Right cardiac atrium (tissue), 5 donors: ENCODE results near the gene TTC38. TPM values are rescaled to one million over a fixed set of nuclear protein-coding genes. Genes with fewer than 3 reads are reported as not detected.

Experiments
- ATAC-seq, 2 donors: fragments of 200-7000 bp; cut with Tn5 transposase; one replicate each; pipeline versions ENCODE4 v1.8.0 to v1.9.1; 2020; ENCODE audit warnings: moderate library complexity in 2 of 2, mild to moderate bottlenecking in 1 of 2
- DNase-seq, 3 donors: peaks; one replicate each; pipeline ENCODE4 v3.0.0-alpha.2; 2020
- H3K27ac ChIP-seq: one replicate; pipeline ENCODE4 v1.5.1; 2013; ENCODE audit warnings: mild to moderate bottlenecking, low read length, control low read depth, moderate library complexity
- H3K27me3 ChIP-seq: one replicate; pipeline ENCODE4 v1.6.1; 2013; ENCODE audit not compliant: control insufficient read depth, insufficient read depth
- H3K4me1 ChIP-seq: one replicate; pipeline ENCODE4 v1.6.1; 2013; ENCODE audit warnings: low read length; ENCODE audit not compliant: control insufficient read depth, insufficient read depth
- H3K4me3 ChIP-seq: one replicate; pipeline ENCODE4 v1.5.1; 2013; ENCODE audit warnings: low read length, control low read depth
- H3K9me3 ChIP-seq: one replicate; pipeline ENCODE4 v1.6.1; 2013; ENCODE audit warnings: low read length; ENCODE audit not compliant: control insufficient read depth
- whole genome bisulfite sequencing: extraction: QIAGEN DNeasy Blood & Tissue Kit; methylation state at CpG from one replicate; pipeline ENCODE4 v1.1.7; 2013; 5-methylcytosine and 5-hydroxymethylcytosine counted together
- intact Hi-C, 4 donors: fragments of 100-400 bp; cut with DNase I; formaldehyde crosslinking; loops; one replicate each; pipeline versions ENCODE4 v1.11.0 to v1.14.0; 2022 to 2023
- polyA plus RNA-seq: library from polyadenylated mRNA; stranded (reverse); fragments of 200-250 nt; gene quantifications from one replicate; pipeline ENCODE4 v1.2.3, GENCODE V29; 2013
- total RNA-seq, 4 donors: library from RNA; stranded (reverse); fragmentation: NEBNext Ultra II Directional; extraction: Animal tissue kit (Norgen Biotek cat#: 25700); gene quantifications; one replicate each; pipeline ENCODE4 v1.2.1, GENCODE V29; 2021
- donor health status: healthy with polysubstance abuse.
- donor health status: DM: no; HTN: yes; CAD: no.
- donor health status: DM: no; HTN: no; CAD: no.
- donor health status: DM: no; HTN: yes; CAD: no; lungs with severe emphysema.
- donor health status: DM: yes; HTN: yes; CAD: no.

TTC38 gene
- total and polyA plus RNA-seq, 5 donors = 16.6 to 30.7 (median 26.7) TPM

GRCh38 chr22:46278656-46279645 is 11.1 kb downstream of the TTC38 start:
- no peaks in the 10 kb centered on the region for H3K27me3 ChIP-seq
- intact Hi-C loops = no loop called here
- H3K27ac ChIP-seq = no peak overlapping the region
- no peak for DNase-seq
- ATAC-seq = no peak
- H3K4me3 ChIP-seq = no peak overlapping the region
- H3K4me1 ChIP-seq = no peaks in the 10 kb centered on the region
- H3K9me3 ChIP-seq = no peaks in the 10 kb centered on the region
- WGBS = 91% methylated on average over 22 of the region's 22 CpGs

GRCh38 chr22:46280063-46280817 is 12.4 kb downstream of the TTC38 start:
- 85% methylated on average over 12 of the region's 12 CpGs for WGBS
- ATAC-seq (peak; percentile 31 to 44), DNase-seq (no peak)
- Histone ChIP-seq H3K4me1 (no peaks in the 10 kb centered on the region), H3K9me3 (no peaks in the 10 kb centered on the region), H3K27ac (peak overlapping the region; percentile 24), H3K27me3 (no peaks in the 10 kb centered on the region), H3K4me3 (no peak overlapping the region)
- intact Hi-C loops = no loop called here

GRCh38 chr22:46280999-46281623 is 13.3 kb downstream of the TTC38 start:
- DNase-seq (peak in 1 of 3 donors; percentile 54), ATAC-seq (peak; percentile 32 to 39)
- intact Hi-C loops = no loop called here
- H3K27ac ChIP-seq = no peak overlapping the region
- 65% methylated on average over 19 of the region's 19 CpGs for WGBS
- no peaks in the 10 kb centered on the region for H3K27me3 ChIP-seq
- H3K4me1 ChIP-seq = no peaks in the 10 kb centered on the region
- H3K4me3 ChIP-seq = no peak overlapping the region
- no peaks in the 10 kb centered on the region for H3K9me3 ChIP-seq

GRCh38 chr22:46281866-46282678 is 14.3 kb downstream of the TTC38 start:
- Histone ChIP-seq H3K27me3 (no peaks in the 10 kb centered on the region), H3K9me3 (no peaks in the 10 kb centered on the region), H3K4me1 (no peaks in the 10 kb centered on the region), H3K27ac (no peak overlapping the region), H3K4me3 (no peak overlapping the region)
- no peak for ATAC-seq
- intact Hi-C loops = no loop called here
- 97% methylated on average over 13 of the region's 13 CpGs for WGBS
- peak in 1 of 3 donors; percentile 22 for DNase-seq

GRCh38 chr22:46286006-46286405 is 18.2 kb downstream of the TTC38 start:
- H3K4me1 ChIP-seq = peaks cover 3% of the 10 kb centered on the region
- no peak overlapping the region for H3K4me3 ChIP-seq
- DNase-seq (no peak), ATAC-seq (no peak)
- H3K27ac ChIP-seq = no peak overlapping the region
- intact Hi-C loops = no loop called here
- no peaks in the 10 kb centered on the region for H3K9me3 ChIP-seq
- 96% methylated on average over 3 of the region's 3 CpGs for WGBS
- no peaks in the 10 kb centered on the region for H3K27me3 ChIP-seq

GRCh38 chr22:46286941-46287872 is 19.4 kb downstream of the TTC38 start:
- Histone ChIP-seq H3K27me3 (no peaks in the 10 kb centered on the region), H3K27ac (peak overlapping the region; percentile 78), H3K9me3 (no peaks in the 10 kb centered on the region), H3K4me1 (peaks cover 3% of the 10 kb centered on the region), H3K4me3 (no peak overlapping the region)
- intact Hi-C loops = no loop called here
- no peak for ATAC-seq
- 89% methylated on average over 15 of the region's 15 CpGs for whole genome bisulfite sequencing
- peak in 1 of 3 donors; percentile 48 for DNase-seq

- intact Hi-C loops = no loop called here
- peak; percentile 9 to 45 for ATAC-seq
- Histone ChIP-seq H3K27me3 (no peaks in the 10 kb centered on the region), H3K4me1 (peaks cover 3% of the 10 kb centered on the region), H3K9me3 (no peaks in the 10 kb centered on the region), H3K4me3 (no peak overlapping the region), H3K27ac (peak overlapping the region; percentile 78)
- WGBS = 49% methylated on average over 24 of the region's 24 CpGs
- peak in 2 of 3 donors; percentile 74 to 79 for DNase-seq
These were observed 20.3 kb downstream of the TTC38 start for GRCh38 chr22:46287873-46288751.

GRCh38 chr22:46288846-46289243 is 21.0 kb downstream of the TTC38 start:
- DNase-seq = no peak
- Histone ChIP-seq H3K4me1 (peaks cover 3% of the 10 kb centered on the region), H3K27me3 (no peaks in the 10 kb centered on the region), H3K4me3 (no peak overlapping the region), H3K9me3 (no peaks in the 10 kb centered on the region), H3K27ac (peak overlapping the region; percentile 78)
- intact Hi-C loops = no loop called here
- WGBS = 81% methylated on average over 7 of the region's 7 CpGs
- no peak for ATAC-seq
